Fibroblast of lung (primary cell): ENCODE measurements around the gene XRCC1. TPM values are rescaled to one million over a fixed set of nuclear protein-coding genes. Genes with fewer than 3 reads are reported as not detected.

Source experiments
- DNase-seq, 2 donors: peaks; one replicate each; pipeline versions ENCODE4 v3.0.0 to v3.0.0-alpha.2; 2010; ENCODE audit warnings: low read depth in 2 of 2
- H2AFZ ChIP-seq: 2 replicates; pipeline ENCODE4 v1.5.1; 2012; ENCODE audit warnings: low read length, control low read depth, inconsistent platforms
- H3K27ac ChIP-seq: 2 replicates; pipeline ENCODE4 v1.5.1; 2011; ENCODE audit warnings: low read length, control low read depth; ENCODE audit not compliant: insufficient read depth
- H3K27me3 ChIP-seq: 2 replicates; pipeline ENCODE4 v1.5.1; 2011; ENCODE audit warnings: mild to moderate bottlenecking, low read length; ENCODE audit not compliant: control insufficient read depth, insufficient read depth
- H3K36me3 ChIP-seq: 2 replicates; pipeline ENCODE4 v1.5.1; 2011; ENCODE audit warnings: low read length; ENCODE audit not compliant: control insufficient read depth, insufficient read depth
- H3K4me1 ChIP-seq: 2 replicates; pipeline ENCODE4 v1.5.1; 2011; ENCODE audit warnings: low read length; ENCODE audit not compliant: control insufficient read depth, insufficient read depth; ENCODE audit errors: extremely low read depth
- H3K4me2 ChIP-seq: 2 replicates; pipeline ENCODE4 v1.5.1; 2011; ENCODE audit warnings: low read length, control low read depth; ENCODE audit not compliant: insufficient read depth; ENCODE audit errors: extremely low read depth
- H3K4me3 ChIP-seq, 4 experiments: fragments of 200-600 bp in 1 of 4; sonication (generic) in 1 of 4; replicated peaks in 1 of 4; 2 replicates each; pipeline ENCODE4 v1.5.1; 2011 to 2016; ENCODE audit warnings: low read length in 4 of 4, low read depth in 3 of 4, mild to moderate bottlenecking in 3 of 4, control low read depth in 2 of 4, inconsistent platforms in 1 of 4, mixed read lengths in 1 of 4; ENCODE audit not compliant: insufficient read depth in 1 of 4; ENCODE audit errors: control extremely low read depth in 1 of 4
- H3K79me2 ChIP-seq: 2 replicates; pipeline ENCODE4 v1.5.1; 2012; ENCODE audit warnings: mild to moderate bottlenecking, low read length, inconsistent platforms; ENCODE audit not compliant: control insufficient read depth, insufficient read depth
- H3K9ac ChIP-seq: 2 replicates; pipeline ENCODE4 v1.5.1; 2011; ENCODE audit warnings: mild to moderate bottlenecking, low read length, control low read depth; ENCODE audit not compliant: insufficient read depth
- H3K9me3 ChIP-seq: 2 replicates; pipeline ENCODE4 v1.5.1; 2012; ENCODE audit warnings: low read depth, low read length; ENCODE audit not compliant: control insufficient read depth, insufficient read depth
- H4K20me1 ChIP-seq: 2 replicates; pipeline ENCODE4 v1.5.1; 2011; ENCODE audit warnings: low read length; ENCODE audit not compliant: control insufficient read depth, insufficient read depth; ENCODE audit errors: extremely low read depth
- EZH2 ChIP-seq: IDR thresholded peaks from 2 replicates; pipeline ENCODE4 v1.5.1; 2012; ENCODE audit warnings: low read length, control low read depth, mild to moderate bottlenecking; ENCODE audit errors: missing control alignments
- polyA plus RNA-seq, 2 donors: library from polyadenylated mRNA; depleted of rRNA in 1 of 2; stranded (reverse) in 1 of 2; unstranded in 1 of 2; fragments of >200 nt; gene quantifications; 2 replicates each; pipeline ENCODE4 v1.2.1, GENCODE V29; 2011 to 2012; ENCODE audit warnings: missing spikeins in 1 of 2
- total RNA-seq: library from RNA; depleted of rRNA; stranded (reverse); fragments of >200 nt; gene quantifications from 2 replicates; pipeline ENCODE4 v1.2.1, GENCODE V29; 2014
- TF ChIP-seq, protein P1 (sequence below), 2 donors: IDR thresholded peaks in 1 of 2; conservative IDR thresholded peaks in 1 of 2; 1 replicate in 1 of 2; 2 replicates in 1 of 2; pipeline ENCODE4 v1.5.1; 2011 to 2012; ENCODE audit warnings: low read length in 2 of 2, control low read depth in 1 of 2, inconsistent platforms in 1 of 2, low read depth in 1 of 2, mild to moderate bottlenecking in 1 of 2

The XRCC1 gene
- total and polyA plus RNA-seq, 2 donors (not counting 1 experiment from before 2014, with no cell fraction given): 8.6 to 14.5 TPM

DNA sequence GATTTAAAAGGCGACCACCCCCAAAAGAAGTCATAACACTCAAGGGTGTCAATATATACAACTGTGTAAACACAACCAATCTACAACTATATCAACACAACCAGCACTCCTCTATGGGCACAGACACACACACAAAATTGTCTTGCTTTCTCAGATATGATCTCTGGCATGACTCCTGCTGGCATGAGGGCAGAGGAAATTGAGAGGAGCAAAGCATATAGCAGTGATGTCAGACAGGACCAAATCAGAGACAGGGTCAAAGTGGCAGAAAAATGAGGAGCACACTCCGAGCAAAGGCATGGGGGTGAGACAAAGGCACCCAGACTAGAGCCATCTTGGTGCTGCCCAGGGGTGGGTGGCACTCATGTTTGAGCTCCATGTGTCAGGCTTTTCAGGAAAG is 11.0 kb upstream of the XRCC1 start:
- Histone ChIP-seq H3K9ac (no peak overlapping the region), H3K4me1 (no peaks in the 10 kb centered on the region), H4K20me1 (no peaks in the 10 kb centered on the region), H3K4me3 (no peak overlapping the region), H3K27me3 (no peaks in the 10 kb centered on the region), H3K27ac (no peak overlapping the region), H3K36me3 (peaks cover 1% of the 10 kb centered on the region), H3K79me2 (no peaks in the 10 kb centered on the region), H3K9me3 (no peaks in the 10 kb centered on the region), H2AFZ (no peak overlapping the region), H3K4me2 (no peak overlapping the region)
- DNase-seq: no peak
- TF ChIP-seq EZH2: no peak
- TF ChIP-seq, protein P1, sequence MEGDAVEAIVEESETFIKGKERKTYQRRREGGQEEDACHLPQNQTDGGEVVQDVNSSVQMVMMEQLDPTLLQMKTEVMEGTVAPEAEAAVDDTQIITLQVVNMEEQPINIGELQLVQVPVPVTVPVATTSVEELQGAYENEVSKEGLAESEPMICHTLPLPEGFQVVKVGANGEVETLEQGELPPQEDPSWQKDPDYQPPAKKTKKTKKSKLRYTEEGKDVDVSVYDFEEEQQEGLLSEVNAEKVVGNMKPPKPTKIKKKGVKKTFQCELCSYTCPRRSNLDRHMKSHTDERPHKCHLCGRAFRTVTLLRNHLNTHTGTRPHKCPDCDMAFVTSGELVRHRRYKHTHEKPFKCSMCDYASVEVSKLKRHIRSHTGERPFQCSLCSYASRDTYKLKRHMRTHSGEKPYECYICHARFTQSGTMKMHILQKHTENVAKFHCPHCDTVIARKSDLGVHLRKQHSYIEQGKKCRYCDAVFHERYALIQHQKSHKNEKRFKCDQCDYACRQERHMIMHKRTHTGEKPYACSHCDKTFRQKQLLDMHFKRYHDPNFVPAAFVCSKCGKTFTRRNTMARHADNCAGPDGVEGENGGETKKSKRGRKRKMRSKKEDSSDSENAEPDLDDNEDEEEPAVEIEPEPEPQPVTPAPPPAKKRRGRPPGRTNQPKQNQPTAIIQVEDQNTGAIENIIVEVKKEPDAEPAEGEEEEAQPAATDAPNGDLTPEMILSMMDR (conservative IDR thresholded peaks at IDR 0.05 in 1 of 2, IDR thresholded peaks at IDR 0.05 in 1 of 2; ENCODE audit: low read depth in 1 of 2, low read length in 2 of 2): no peak

DNA sequence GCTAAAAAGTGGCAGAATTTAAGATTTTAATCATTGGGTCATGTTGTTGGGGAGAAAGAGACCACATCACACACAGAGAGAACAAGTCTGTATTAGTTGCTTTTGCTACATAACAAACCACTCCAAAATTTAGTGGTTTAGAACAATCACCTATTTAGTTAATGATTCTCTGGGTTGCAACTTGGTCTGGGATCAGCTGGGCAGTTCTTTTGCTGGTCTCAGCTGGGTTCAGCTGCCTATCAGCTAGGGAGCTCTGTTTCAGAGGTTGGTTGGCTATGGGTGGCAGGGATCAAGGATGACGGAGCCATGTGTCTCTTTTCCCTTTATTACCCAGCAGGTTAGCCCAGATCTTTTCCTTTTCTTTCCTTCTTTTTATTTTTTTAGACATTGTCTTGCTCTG is 9.2 kb upstream of the XRCC1 start:
- Histone ChIP-seq H3K9me3 (no peaks in the 10 kb centered on the region), H2AFZ (no peak overlapping the region), H3K27me3 (no peaks in the 10 kb centered on the region), H3K4me1 (no peaks in the 10 kb centered on the region), H3K27ac (no peak overlapping the region), H3K9ac (no peak overlapping the region), H4K20me1 (no peaks in the 10 kb centered on the region), H3K4me3 (no peak overlapping the region), H3K79me2 (no peaks in the 10 kb centered on the region), H3K36me3 (no peaks in the 10 kb centered on the region), H3K4me2 (no peak overlapping the region)
- TF ChIP-seq, protein P1 (conservative IDR thresholded peaks at IDR 0.05 in 1 of 2, IDR thresholded peaks at IDR 0.05 in 1 of 2; ENCODE audit: low read depth in 1 of 2, low read length in 2 of 2): no peak
- TF ChIP-seq EZH2: no peak
- no peak for DNase-seq

DNA sequence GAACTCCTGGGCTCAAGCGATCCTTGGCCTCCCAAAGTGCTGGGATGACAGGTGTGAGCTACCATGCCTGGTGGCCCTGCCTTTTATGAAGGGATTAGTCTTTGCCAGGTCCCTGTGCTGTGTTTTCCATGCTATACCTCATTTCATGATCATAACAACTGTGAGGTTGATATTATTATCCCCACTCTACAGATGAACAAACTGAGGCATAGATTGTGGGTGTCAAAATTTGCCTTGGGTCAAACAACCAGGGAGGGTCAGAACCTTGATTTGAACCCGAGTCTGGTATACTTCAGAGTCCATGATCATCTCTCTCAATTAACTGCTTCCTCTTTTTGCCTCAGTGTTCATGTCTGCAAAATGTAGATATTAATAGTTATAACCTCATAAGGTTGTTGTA is 7.2 kb upstream of the XRCC1 start:
- H3K79me2 ChIP-seq: no peaks in the 10 kb centered on the region
- H3K9ac ChIP-seq: no peak overlapping the region
- H3K27me3 ChIP-seq: no peaks in the 10 kb centered on the region
- no peak for TF ChIP-seq EZH2
- TF ChIP-seq, protein P1 (conservative IDR thresholded peaks at IDR 0.05 in 1 of 2, IDR thresholded peaks at IDR 0.05 in 1 of 2; ENCODE audit: low read depth in 1 of 2, low read length in 2 of 2): no peak
- no peak for DNase-seq
- no peaks in the 10 kb centered on the region for H3K4me1 ChIP-seq
- no peak overlapping the region for H3K27ac ChIP-seq
- no peak overlapping the region for H3K4me2 ChIP-seq
- H3K4me3 ChIP-seq: no peak overlapping the region
- no peaks in the 10 kb centered on the region for H3K9me3 ChIP-seq
- no peaks in the 10 kb centered on the region for H3K36me3 ChIP-seq
- no peak overlapping the region for H2AFZ ChIP-seq
- no peaks in the 10 kb centered on the region for H4K20me1 ChIP-seq
